Astrocyte of the spinal cord (primary cell): ENCODE data around the gene OR4S2.

Source experiments
- DNase-seq: peaks from one replicate; pipeline ENCODE4 v3.0.0; 2011; ENCODE audit warnings: low read depth, low spot score
- H3K4me3 ChIP-seq: 2 replicates; pipeline ENCODE4 v1.5.1; 2011; ENCODE audit warnings: low read depth, mild to moderate bottlenecking, low read length, moderate library complexity
- in situ Hi-C: cut with HindIII; loops from 2 replicates; pipeline ENCODE4 v1.10.0; 2017; ENCODE audit warnings: low sequenced_read_pairs
- TF ChIP-seq, protein P1 (sequence below): IDR thresholded peaks from 2 replicates; pipeline ENCODE4 v1.5.1; 2012; ENCODE audit warnings: low read depth, mild to moderate bottlenecking, low read length, inconsistent platforms

The OR4S2 gene

DNA sequence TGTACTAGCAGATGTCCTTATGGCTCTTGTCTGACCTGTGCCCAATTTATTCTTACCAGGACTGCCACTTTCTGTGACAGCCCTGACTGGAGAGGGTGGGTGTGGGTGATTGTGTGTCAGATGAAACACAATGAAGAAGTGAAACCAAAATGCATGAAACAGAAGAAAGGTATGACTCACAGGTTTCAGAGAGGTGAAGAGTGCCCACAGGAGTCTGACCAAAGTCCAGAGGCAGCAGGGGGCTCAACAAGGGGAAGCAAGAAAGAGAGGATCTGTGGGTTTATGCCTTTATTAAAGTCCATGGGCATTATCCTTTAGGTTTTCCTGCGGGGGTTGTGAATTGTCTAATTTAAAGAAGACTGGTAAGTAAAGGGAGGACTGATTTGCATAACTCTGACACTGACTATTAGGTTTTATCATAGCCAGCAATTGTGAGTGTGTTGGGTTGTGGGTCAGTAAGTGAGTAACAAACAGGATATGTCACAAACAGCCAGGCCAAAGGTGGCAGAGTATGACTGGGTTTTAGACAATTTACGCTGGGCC, 10.0 kb downstream of the OR4S2 start:
- in situ Hi-C loops, result no loop called here
- DNase-seq, result no peak
- no peak overlapping the region for H3K4me3 ChIP-seq
- TF ChIP-seq, protein P1, sequence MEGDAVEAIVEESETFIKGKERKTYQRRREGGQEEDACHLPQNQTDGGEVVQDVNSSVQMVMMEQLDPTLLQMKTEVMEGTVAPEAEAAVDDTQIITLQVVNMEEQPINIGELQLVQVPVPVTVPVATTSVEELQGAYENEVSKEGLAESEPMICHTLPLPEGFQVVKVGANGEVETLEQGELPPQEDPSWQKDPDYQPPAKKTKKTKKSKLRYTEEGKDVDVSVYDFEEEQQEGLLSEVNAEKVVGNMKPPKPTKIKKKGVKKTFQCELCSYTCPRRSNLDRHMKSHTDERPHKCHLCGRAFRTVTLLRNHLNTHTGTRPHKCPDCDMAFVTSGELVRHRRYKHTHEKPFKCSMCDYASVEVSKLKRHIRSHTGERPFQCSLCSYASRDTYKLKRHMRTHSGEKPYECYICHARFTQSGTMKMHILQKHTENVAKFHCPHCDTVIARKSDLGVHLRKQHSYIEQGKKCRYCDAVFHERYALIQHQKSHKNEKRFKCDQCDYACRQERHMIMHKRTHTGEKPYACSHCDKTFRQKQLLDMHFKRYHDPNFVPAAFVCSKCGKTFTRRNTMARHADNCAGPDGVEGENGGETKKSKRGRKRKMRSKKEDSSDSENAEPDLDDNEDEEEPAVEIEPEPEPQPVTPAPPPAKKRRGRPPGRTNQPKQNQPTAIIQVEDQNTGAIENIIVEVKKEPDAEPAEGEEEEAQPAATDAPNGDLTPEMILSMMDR, result no peak

DNA sequence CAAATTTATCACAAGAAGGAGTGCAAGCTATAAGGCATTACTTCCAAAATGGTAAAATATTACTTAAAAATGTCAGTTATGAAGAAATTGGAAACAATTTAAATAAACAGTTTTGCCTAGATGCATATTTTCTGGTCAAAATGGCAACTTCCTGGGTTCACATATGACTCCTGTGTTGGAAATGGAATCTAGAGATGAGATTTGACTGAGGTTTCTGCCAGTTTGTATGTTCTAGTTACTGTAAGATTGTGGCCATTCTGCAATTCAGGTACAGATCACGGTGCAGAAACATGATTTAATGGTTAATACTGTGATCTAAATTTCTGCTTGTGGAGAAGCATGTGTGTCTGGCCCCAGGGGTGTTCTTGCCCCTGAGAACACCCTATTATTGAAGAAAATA, 10.5 kb downstream of the OR4S2 start:
- no peak for DNase-seq
- in situ Hi-C loops, result no loop called here
- H3K4me3 ChIP-seq, result no peak overlapping the region
- TF ChIP-seq, protein P1, result no peak

DNA sequence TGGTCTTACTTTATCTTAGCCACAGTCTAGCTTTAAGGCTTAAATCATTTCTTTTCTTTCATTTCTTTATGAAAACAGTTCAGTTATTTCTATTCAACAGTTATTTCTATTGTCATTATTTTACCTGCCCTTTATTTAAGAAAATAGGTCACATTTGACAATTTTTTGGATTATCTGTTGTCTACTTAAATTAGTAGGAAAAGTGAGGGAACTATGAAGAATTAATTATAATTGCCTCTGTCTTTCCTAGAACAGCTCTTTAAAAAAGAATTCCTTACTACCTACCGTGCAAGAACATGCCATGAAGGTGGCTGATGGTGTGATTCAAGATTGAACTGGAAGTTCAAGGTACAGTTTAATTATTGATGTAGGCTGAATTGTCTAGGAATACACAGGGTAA, 13.8 kb downstream of the OR4S2 start, which contains the start of gene OR4C6:
OR4C6 (plus strand) TSS at position 301 of the 400 bp plus-strand sequence. CDS start 2,966 bp downstream, outside the sequence.
- TF ChIP-seq, protein P1, result no peak
- no peak within 1 kb of the TSS for H3K4me3 ChIP-seq
- in situ Hi-C loops, result no loop called here
- no peak for DNase-seq

DNA sequence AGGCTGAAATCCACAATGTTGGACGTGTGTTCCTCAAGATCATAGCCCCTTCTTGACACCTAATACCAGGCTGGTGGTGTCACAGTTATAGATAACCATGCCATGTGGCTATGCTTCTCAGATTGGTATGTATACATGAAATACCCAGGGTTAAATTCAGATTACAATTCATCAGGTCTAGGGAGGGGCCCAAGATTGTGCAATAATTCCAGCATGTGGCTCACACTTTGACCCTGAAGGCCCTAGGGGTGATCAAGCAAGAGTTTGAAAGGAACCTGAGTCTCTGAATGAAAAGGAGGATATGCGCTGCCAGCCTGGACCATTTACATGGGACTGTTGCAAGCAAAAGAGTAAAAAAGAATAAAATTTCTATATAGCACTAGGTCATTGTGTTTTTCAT, 21.2 kb downstream of the OR4S2 start:
- in situ Hi-C loops, result no loop called here
- TF ChIP-seq, protein P1, result no peak
- no peak overlapping the region for H3K4me3 ChIP-seq
- DNase-seq, result no peak

DNA sequence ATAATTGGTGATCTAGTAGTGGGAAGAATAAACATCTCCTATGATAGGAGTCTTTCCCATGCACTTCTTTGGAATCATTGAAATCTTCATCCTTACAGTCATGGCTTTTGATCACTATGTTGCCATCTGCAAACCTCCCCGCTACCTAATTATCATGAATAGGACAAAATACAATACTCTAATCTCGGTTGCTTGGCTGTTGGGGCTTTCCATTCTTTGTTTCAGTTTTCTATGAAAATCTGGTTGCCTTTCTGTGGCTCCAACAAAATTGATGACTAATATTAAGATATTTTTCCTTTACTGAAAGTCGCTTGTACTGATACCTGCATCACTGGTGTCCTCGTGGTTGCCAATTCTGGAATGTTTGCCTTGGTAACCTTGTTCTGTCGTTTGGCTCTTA, 25.7 kb downstream of the OR4S2 start:
- no peak for DNase-seq
- TF ChIP-seq, protein P1, result no peak
- in situ Hi-C loops, result no loop called here
- H3K4me3 ChIP-seq, result no peak overlapping the region

DNA sequence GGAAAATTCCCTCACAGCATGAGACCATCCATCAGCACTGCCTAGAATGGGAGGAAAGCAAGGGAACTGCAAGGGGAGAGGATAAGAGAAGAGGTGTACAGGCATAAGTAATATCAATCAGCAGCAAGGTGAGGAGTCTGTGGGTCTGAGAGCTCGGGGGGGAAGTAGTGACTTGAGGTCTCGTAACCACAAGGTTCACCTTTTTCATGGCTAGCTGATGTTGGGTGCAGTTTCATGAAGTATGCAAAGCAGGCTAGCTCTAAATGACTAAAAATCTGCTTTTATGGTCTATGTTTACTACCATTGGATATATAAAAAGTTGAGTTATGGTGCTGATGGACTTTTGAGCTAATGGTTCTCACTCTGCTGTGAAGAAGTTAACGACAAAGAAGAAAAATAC, 49.7 kb downstream of the OR4S2 start:
- in situ Hi-C loops, result no loop called here
- H3K4me3 ChIP-seq, result no peak overlapping the region
- TF ChIP-seq, protein P1, result no peak
- no peak for DNase-seq
